ENCODE measurements around the gene MTCH1. TPM values are rescaled to one million over a fixed set of nuclear protein-coding genes. Genes with fewer than 3 reads are reported as not detected.

The MTCH1 gene
- total RNA-seq, 1 experiment from 2014 or later: 161 TPM

DNA sequence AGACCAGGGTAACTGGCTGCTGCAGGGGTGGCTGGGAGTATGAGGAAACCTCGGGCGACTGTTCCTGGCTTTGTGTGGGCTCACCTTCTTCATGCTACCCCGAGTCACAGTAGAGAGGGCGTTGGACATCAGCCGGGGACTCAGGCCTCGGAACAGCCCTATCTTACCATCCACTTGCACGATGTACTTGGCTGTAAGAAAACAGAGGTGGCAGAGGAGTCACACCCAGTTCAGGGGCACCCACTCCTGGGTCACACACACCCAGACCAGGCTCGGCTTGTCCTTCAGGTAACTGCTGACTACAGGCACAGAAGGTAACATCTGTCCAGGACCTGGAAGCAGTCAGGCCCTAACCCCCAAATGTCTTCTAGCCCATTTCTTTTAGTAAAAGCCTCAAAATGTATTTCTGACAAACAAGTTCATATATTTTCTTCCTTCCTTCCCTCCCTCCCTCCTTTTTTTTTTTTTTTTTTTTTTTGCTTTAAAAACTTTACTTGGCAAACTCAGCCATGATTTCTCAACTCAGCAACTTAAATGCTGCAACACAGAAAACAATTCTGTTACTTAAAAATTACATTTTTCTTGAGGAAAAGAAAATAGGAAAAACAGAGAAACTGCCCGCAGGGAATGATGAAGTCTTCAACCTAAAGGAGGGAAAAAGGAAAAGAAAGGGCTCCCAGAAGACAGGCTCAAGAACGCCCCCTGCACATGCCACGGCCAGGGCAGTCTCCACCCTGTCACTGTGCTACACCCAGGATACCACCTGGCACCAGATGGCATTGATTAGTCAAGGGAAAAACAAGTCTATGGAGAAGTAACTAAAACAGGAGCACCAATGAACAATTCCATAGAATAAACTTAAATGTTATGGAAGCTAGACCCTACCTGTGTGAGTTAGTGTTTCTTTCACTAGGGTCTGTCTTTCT, 7.3 kb downstream of the MTCH1 start:
- Histone ChIP-seq H3K9me2 (ENCODE audit: insufficient read depth) (no peaks in the 10 kb centered on the region), H3K4me1 (ENCODE audit: control insufficient read depth in 1 of 2, insufficient read depth in 2 of 2, low read length in 2 of 2) (peaks cover 0 to 6% of the 10 kb centered on the region in 2 experiments; a peak in 2 of 4 replicates), H2AFZ (ENCODE audit: low read depth, low read length, poor library complexity, severe bottlenecking) (no peak overlapping the region), H4K20me1 (ENCODE audit: insufficient read depth) (peaks cover 4% of the 10 kb centered on the region; the same call in 1 of the 2 replicates), H3K27me3 (ENCODE audit: insufficient read depth, low read length) (no peaks in the 10 kb centered on the region), H3K27ac (ENCODE audit: low read depth, low read length) (no peak overlapping the region), H3K4me2 (ENCODE audit: low read length) (no peak overlapping the region), H3K9me3 (ENCODE audit: control insufficient read depth in 1 of 2, insufficient read depth in 1 of 2, low read depth in 1 of 2, low read length in 2 of 2) (no peaks in the 10 kb centered on the region), H3K36me3 (ENCODE audit: control insufficient read depth in 1 of 2, insufficient read depth in 2 of 2, low read length in 2 of 2) (peaks cover 37 to 67% of the 10 kb centered on the region in 2 experiments), H3K9ac (ENCODE audit: low read length) (no peak overlapping the region), H3K4me3 (replicated peaks in 1 of 2; ENCODE audit: low read depth in 1 of 2, low read length in 2 of 2) (no peak overlapping the region), H3K79me2 (ENCODE audit: insufficient read depth, low read length) (peaks cover 61% of the 10 kb centered on the region)
- no TSS peak for BruUV-seq (replicated peaks)
- POLR2A ChIA-PET: no interaction called here
- ATAC-seq: no peak
- CTCF ChIA-PET: interaction anchor here (1.2 kb wide), 1 partner anchor 212 kb away, joined by 3 read pairs; no protein-coding TSS in a partner anchor
- intact Hi-C loops (cut with micrococcal nuclease): no loop called here
- RAD21 ChIA-PET (ENCODE audit: low non-redundant PET in 1 of 2, low total read pairs in 2 of 2, uncharacterized antibody in 2 of 2, unreplicated experiment in 2 of 2): interaction anchor here in 1 of 2 experiments (0.6 kb wide), 1 partner anchor 80 kb away, joined by 8 read pairs; no protein-coding TSS in a partner anchor
- TF ChIP-seq MAX (IDR thresholded peaks at IDR 0.05) (no peak), ATF3 (IDR thresholded peaks at IDR 0.05) (no peak), SRF (IDR thresholded peaks at IDR 0.05; ENCODE audit: low read depth) (no peak), JUND (IDR thresholded peaks at IDR 0.05) (no peak), CBX3 (IDR thresholded peaks at IDR 0.05; ENCODE audit: low read depth) (no peak), EGR1 (IDR thresholded peaks at IDR 0.05; ENCODE audit: low read depth) (no peak), POLR2AphosphoS5 (IDR thresholded peaks at IDR 0.05; ENCODE audit: low read depth, low read length) (no peak), SP1 (IDR thresholded peaks at IDR 0.05; ENCODE audit: low read depth) (no peak), ELF1 (IDR thresholded peaks at IDR 0.05; ENCODE audit: borderline replicate concordance, low read depth) (no peak), EZH2phosphoT487 (IDR thresholded peaks at IDR 0.05; ENCODE audit: borderline replicate concordance) (no peak), ZNF274 (IDR thresholded peaks at IDR 0.05; ENCODE audit: low read depth, low read length) (no peak), RAD21 (IDR thresholded peaks at IDR 0.05; ENCODE audit: low read depth) (no peak), FOSL1 (IDR thresholded peaks at IDR 0.05; ENCODE audit: low read depth) (no peak)
- TF ChIP-seq, protein P1, sequence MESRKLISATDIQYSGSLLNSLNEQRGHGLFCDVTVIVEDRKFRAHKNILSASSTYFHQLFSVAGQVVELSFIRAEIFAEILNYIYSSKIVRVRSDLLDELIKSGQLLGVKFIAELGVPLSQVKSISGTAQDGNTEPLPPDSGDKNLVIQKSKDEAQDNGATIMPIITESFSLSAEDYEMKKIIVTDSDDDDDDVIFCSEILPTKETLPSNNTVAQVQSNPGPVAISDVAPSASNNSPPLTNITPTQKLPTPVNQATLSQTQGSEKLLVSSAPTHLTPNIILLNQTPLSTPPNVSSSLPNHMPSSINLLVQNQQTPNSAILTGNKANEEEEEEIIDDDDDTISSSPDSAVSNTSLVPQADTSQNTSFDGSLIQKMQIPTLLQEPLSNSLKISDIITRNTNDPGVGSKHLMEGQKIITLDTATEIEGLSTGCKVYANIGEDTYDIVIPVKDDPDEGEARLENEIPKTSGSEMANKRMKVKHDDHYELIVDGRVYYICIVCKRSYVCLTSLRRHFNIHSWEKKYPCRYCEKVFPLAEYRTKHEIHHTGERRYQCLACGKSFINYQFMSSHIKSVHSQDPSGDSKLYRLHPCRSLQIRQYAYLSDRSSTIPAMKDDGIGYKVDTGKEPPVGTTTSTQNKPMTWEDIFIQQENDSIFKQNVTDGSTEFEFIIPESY (IDR thresholded peaks at IDR 0.05; ENCODE audit: extremely low read depth, insufficient replicate concordance, low read length): no peak
- TF ChIP-seq, protein P2, sequence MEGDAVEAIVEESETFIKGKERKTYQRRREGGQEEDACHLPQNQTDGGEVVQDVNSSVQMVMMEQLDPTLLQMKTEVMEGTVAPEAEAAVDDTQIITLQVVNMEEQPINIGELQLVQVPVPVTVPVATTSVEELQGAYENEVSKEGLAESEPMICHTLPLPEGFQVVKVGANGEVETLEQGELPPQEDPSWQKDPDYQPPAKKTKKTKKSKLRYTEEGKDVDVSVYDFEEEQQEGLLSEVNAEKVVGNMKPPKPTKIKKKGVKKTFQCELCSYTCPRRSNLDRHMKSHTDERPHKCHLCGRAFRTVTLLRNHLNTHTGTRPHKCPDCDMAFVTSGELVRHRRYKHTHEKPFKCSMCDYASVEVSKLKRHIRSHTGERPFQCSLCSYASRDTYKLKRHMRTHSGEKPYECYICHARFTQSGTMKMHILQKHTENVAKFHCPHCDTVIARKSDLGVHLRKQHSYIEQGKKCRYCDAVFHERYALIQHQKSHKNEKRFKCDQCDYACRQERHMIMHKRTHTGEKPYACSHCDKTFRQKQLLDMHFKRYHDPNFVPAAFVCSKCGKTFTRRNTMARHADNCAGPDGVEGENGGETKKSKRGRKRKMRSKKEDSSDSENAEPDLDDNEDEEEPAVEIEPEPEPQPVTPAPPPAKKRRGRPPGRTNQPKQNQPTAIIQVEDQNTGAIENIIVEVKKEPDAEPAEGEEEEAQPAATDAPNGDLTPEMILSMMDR (IDR thresholded peaks at IDR 0.05 in 2 of 3, conservative IDR thresholded peaks at IDR 0.05 in 1 of 3; ENCODE audit: borderline replicate concordance in 1 of 3, insufficient read depth in 1 of 3, low read depth in 2 of 3, low read length in 2 of 3): no peak
- TF ChIP-seq, protein P3, sequence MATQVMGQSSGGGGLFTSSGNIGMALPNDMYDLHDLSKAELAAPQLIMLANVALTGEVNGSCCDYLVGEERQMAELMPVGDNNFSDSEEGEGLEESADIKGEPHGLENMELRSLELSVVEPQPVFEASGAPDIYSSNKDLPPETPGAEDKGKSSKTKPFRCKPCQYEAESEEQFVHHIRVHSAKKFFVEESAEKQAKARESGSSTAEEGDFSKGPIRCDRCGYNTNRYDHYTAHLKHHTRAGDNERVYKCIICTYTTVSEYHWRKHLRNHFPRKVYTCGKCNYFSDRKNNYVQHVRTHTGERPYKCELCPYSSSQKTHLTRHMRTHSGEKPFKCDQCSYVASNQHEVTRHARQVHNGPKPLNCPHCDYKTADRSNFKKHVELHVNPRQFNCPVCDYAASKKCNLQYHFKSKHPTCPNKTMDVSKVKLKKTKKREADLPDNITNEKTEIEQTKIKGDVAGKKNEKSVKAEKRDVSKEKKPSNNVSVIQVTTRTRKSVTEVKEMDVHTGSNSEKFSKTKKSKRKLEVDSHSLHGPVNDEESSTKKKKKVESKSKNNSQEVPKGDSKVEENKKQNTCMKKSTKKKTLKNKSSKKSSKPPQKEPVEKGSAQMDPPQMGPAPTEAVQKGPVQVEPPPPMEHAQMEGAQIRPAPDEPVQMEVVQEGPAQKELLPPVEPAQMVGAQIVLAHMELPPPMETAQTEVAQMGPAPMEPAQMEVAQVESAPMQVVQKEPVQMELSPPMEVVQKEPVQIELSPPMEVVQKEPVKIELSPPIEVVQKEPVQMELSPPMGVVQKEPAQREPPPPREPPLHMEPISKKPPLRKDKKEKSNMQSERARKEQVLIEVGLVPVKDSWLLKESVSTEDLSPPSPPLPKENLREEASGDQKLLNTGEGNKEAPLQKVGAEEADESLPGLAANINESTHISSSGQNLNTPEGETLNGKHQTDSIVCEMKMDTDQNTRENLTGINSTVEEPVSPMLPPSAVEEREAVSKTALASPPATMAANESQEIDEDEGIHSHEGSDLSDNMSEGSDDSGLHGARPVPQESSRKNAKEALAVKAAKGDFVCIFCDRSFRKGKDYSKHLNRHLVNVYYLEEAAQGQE (IDR thresholded peaks at IDR 0.05; ENCODE audit: low read depth): no peak
- DNase-seq (ENCODE audit: low read depth, low spot score): no peak

All from HCT116 (cell line).